RWPE1 (cell line): ENCODE results near the gene SFRP4.
A peak's percentile ranks its signal among the peaks of the same experiment; 100 is the strongest.

Experiments
- CTCF ChIA-PET: fragments of 350-600 bp; sonication (Branson Sonifier 250); formaldehyde crosslinking; extraction: SDS; loops from one replicate; lab custom pipeline; 2021; lab: Yijun Ruan, JAX
- POLR2A ChIA-PET: fragments of 400-600 bp; formaldehyde crosslinking; extraction: SDS; loops from one replicate; lab custom pipeline; 2020; ENCODE audit warnings: antibody characterized with exemption; ENCODE audit not compliant: low non-redundant PET; lab: Yijun Ruan, JAX
- DNase-seq: peaks from one replicate; pipeline ENCODE4 v3.0.0; 2012; ENCODE audit warnings: low spot score
- H3K27ac ChIP-seq: fragments of 450-650 bp; 2 replicates; pipeline ENCODE4 v1.5.1; 2017
- CTCF ChIP-seq: fragments of 450-650 bp; conservative IDR thresholded peaks from 2 replicates; pipeline ENCODE4 v1.5.1; 2017; ENCODE audit warnings: low read depth, mild to moderate bottlenecking

SFRP4 gene

GRCh38 chr7:37901236-37901827, 15.3 kb downstream of the SFRP4 start:
- POLR2A ChIA-PET = no interaction called here
- H3K27ac ChIP-seq = no peak overlapping the region
- CTCF ChIA-PET = interaction anchor here (0.6 kb wide), 3 partner anchors 8 to 1209 kb away, joined by 4 to 5 read pairs (median 4); no protein-coding TSS in a partner anchor
- TF ChIP-seq CTCF = peak; percentile 61
- DNase-seq = peak; percentile 13

- POLR2A ChIA-PET = no interaction called here
- H3K27ac ChIP-seq = no peak overlapping the region
- CTCF ChIA-PET = interaction anchor here (0.8 kb wide), 1 partner anchor 12 kb away, joined by 3 read pairs; no protein-coding TSS in a partner anchor
- DNase-seq = no peak
- no peak for TF ChIP-seq CTCF
These were observed 16.8 kb downstream of the SFRP4 start for GRCh38 chr7:37899712-37900247.

- CTCF ChIA-PET = no interaction called here
These were observed 21.9 kb downstream of the SFRP4 start for GRCh38 chr7:37894671-37895070.

GRCh38 chr7:37893359-37893758, 23.3 kb downstream of the SFRP4 start:
- DNase-seq = no peak
- H3K27ac ChIP-seq = no peak overlapping the region
- TF ChIP-seq CTCF = no peak
- ChIA-PET POLR2A (no interaction called here), CTCF (interaction anchor here (0.6 kb wide), 1 partner anchor 960 kb away, joined by 4 read pairs; no protein-coding TSS in a partner anchor)

More at GRCh38 chr7:37894671-37895070, 21.9 kb downstream of the SFRP4 start:
- POLR2A ChIA-PET = no interaction called here
- TF ChIP-seq CTCF = no peak
- H3K27ac ChIP-seq = no peak overlapping the region
- DNase-seq = no peak

GRCh38 chr7:37882086-37882485, 34.5 kb downstream of the SFRP4 start:
- no peak for DNase-seq
- ChIA-PET POLR2A (no interaction called here), CTCF (no interaction called here)
- TF ChIP-seq CTCF = no peak
- no peak overlapping the region for H3K27ac ChIP-seq
